K562 (cell line): ENCODE measurements around the gene DRAXIN. TPM values are rescaled to one million over a fixed set of nuclear protein-coding genes. Genes with fewer than 3 reads are reported as not detected.

Source experiments
- BDP1 ChIP-seq: IDR thresholded peaks from 3 replicates; pipeline ENCODE4 v1.6.1; 2011; ENCODE audit not compliant: insufficient read length, insufficient read depth
- DACH1 ChIP-seq: fragments of 450-650 bp; IDR thresholded peaks from 2 replicates; pipeline ENCODE4 v1.6.1; 2018; ENCODE audit not compliant: partially characterized antibody
- KAT7 ChIP-seq: sonication (generic); formaldehyde crosslinking; IDR thresholded peaks from 2 replicates; pipeline ENCODE4 v1.8.0; 2022; ENCODE audit warnings: missing genetic modification reagents, mild to moderate bottlenecking, borderline replicate concordance
- NFIC ChIP-seq: fragments of 450-650 bp; IDR thresholded peaks from 2 replicates; pipeline ENCODE4 v1.6.1; 2017; ENCODE audit warnings: mild to moderate bottlenecking, inconsistent platforms
- RAD21 ChIP-seq, 2 experiments: fragments of 250-450 bp in 1 of 2; fragments of 450-650 bp in 1 of 2; sonication (Bioruptor Pico) in 1 of 2; formaldehyde crosslinking in 1 of 2; IDR thresholded peaks in 1 of 2; conservative IDR thresholded peaks in 1 of 2; 2 replicates each; pipeline versions ENCODE4 v1.4.0 to v1.8.0; 2020 to 2022; ENCODE audit warnings: mild to moderate bottlenecking in 2 of 2, moderate library complexity in 1 of 2
- RAD51 ChIP-seq: fragments of 450-650 bp; IDR thresholded peaks from 2 replicates; pipeline ENCODE4 v1.7.1; 2016; ENCODE audit warnings: low read depth, mild to moderate bottlenecking, borderline replicate concordance
- ZFP30 ChIP-seq: fragments of 250-450 bp; sonication (Bioruptor Pico); IDR thresholded peaks from 2 replicates; pipeline ENCODE4 v1.8.0; 2022; ENCODE audit warnings: moderate library complexity, mild to moderate bottlenecking, inconsistent platforms, borderline replicate concordance
- polyA plus RNA-seq, 8 experiments: library from polyadenylated mRNA; depleted of rRNA in 4 of 8; stranded (reverse) in 5 of 8; unstranded in 3 of 8; fragments of >200 nt; fragmentation: Nextera tagmentation in 2 of 8; fragmentation: Illumina TruSeq in 1 of 8; extraction: Ambion mirVana in 2 of 8; extraction: Trizol in 1 of 8; gene quantifications; 2 replicates each; pipeline versions ENCODE4 v1.2.1 to v1.2.3, GENCODE V29; 2011 to 2014; ENCODE audit warnings: inconsistent platforms in 1 of 8, missing spikeins in 1 of 8
- total RNA-seq, 7 experiments: library from RNA; depleted of rRNA in 6 of 7; stranded (reverse); fragments of >200 nt in 6 of 7; fragmentation: Illumina TruSeq in 2 of 7; extraction: Trizol in 2 of 7; gene quantifications; 2 replicates each; pipeline versions ENCODE4 v1.2.1 to v1.2.3, GENCODE V29; 2011 to 2021; ENCODE audit warnings: low replicate concordance in 1 of 7
- TF ChIP-seq, protein P1 (sequence below): fragments of 450-650 bp; IDR thresholded peaks from 2 replicates; pipeline ENCODE4 v1.6.1; 2018; ENCODE audit not compliant: partially characterized antibody
- TF ChIP-seq, protein P2 (sequence below), 2 experiments: IDR thresholded peaks; 2 replicates each; pipeline ENCODE4 v1.6.1; 2011; ENCODE audit warnings: borderline replicate concordance in 1 of 2, control low read depth in 1 of 2, low read depth in 1 of 2, low read length in 1 of 2, mild to moderate bottlenecking in 1 of 2, mixed read lengths in 1 of 2, moderate library complexity in 1 of 2; ENCODE audit not compliant: insufficient read depth in 1 of 2, insufficient read length in 1 of 2, poor library complexity in 1 of 2, severe bottlenecking in 1 of 2; ENCODE audit errors: extremely low read depth in 1 of 2
- TF ChIP-seq, protein P3 (sequence below): sonication (generic); formaldehyde crosslinking; IDR thresholded peaks from 2 replicates; pipeline ENCODE4 v1.9.0; 2022; ENCODE audit warnings: mild to moderate bottlenecking, missing genetic modification reagents
- TF ChIP-seq, protein P4 (sequence below), 2 experiments: fragments of 450-650 bp; formaldehyde crosslinking in 1 of 2; IDR thresholded peaks; 2 replicates each; pipeline versions ENCODE4 v1.4.0 to v1.6.1; 2014 to 2020; ENCODE audit warnings: mild to moderate bottlenecking in 2 of 2, borderline replicate concordance in 1 of 2, low read depth in 1 of 2

Gene DRAXIN
- total and polyA plus RNA-seq, 9 of the 15 experiments (the other 6 are each of a cell fraction or from before 2014, with no cell fraction given) = 0.01 to 0.04 (median 0.01) TPM; not detected in 6

DNA sequence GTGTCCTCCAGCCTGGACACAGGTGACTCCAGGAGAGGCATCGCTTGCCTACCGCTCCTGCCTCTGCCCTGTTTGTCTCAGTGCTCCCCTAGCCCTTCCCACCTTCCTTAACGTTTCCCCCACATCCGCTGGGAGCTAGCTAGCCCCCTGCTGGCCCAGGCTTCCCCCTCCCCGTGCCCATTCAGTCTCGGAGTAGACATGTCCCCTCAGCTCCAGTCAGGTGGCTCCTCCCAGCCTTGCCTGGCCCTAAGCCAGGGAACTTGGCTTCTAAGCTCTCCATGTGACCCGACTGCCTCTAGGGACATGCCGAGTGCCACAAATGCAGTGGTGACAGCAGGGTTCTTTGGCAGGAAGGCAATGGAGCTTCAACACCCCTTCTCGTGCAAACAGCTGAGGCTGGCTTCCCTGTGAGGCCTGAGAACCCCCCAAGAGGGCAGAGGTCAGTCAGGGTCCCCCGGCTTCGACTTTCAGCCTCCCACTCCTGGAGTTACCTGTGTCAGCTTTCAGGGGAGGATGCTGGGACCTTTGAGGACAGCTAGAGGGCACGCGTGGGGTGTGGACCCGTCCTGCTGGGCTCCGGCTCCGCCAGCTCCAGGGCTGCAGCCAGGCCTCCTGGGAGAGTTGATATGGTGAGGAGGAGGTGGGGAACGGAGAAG, 16.2 kb downstream of the DRAXIN start (continued):
- TF ChIP-seq NFIC (peak; percentile 97), ZFP30 (CRISPR knock-in tag) (no peak), KAT7 (CRISPR knock-in tag) (0 out of 2 replicates have a peak, but pooled peaks have one; percentile 6), DACH1 (no peak), BDP1 (no peak), RAD51 (peak; percentile 80), RAD21 (CRISPR knock-in tag; conservative IDR thresholded peaks at IDR 0.05 in 1 of 2, IDR thresholded peaks at IDR 0.05 in 1 of 2) (0 out of 4 replicates have a peak, but pooled peaks of 1 of the 2 experiments have one; percentile 0)
- TF ChIP-seq, protein P1, sequence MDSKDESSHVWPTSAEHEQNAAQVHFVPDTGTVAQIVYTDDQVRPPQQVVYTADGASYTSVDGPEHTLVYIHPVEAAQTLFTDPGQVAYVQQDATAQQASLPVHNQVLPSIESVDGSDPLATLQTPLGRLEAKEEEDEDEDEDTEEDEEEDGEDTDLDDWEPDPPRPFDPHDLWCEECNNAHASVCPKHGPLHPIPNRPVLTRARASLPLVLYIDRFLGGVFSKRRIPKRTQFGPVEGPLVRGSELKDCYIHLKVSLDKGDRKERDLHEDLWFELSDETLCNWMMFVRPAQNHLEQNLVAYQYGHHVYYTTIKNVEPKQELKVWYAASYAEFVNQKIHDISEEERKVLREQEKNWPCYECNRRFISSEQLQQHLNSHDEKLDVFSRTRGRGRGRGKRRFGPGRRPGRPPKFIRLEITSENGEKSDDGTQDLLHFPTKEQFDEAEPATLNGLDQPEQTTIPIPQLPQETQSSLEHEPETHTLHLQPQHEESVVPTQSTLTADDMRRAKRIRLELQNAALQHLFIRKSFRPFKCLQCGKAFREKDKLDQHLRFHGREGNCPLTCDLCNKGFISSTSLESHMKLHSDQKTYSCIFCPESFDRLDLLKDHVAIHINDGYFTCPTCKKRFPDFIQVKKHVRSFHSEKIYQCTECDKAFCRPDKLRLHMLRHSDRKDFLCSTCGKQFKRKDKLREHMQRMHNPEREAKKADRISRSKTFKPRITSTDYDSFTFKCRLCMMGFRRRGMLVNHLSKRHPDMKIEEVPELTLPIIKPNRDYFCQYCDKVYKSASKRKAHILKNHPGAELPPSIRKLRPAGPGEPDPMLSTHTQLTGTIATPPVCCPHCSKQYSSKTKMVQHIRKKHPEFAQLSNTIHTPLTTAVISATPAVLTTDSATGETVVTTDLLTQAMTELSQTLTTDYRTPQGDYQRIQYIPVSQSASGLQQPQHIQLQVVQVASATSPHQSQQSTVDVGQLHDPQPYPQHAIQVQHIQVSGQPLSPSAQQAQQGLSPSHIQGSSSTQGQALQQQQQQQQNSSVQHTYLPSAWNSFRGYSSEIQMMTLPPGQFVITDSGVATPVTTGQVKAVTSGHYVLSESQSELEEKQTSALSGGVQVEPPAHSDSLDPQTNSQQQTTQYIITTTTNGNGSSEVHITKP = peak; percentile 84
- TF ChIP-seq, protein P2, sequence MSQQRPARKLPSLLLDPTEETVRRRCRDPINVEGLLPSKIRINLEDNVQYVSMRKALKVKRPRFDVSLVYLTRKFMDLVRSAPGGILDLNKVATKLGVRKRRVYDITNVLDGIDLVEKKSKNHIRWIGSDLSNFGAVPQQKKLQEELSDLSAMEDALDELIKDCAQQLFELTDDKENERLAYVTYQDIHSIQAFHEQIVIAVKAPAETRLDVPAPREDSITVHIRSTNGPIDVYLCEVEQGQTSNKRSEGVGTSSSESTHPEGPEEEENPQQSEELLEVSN (IDR thresholded peaks at IDR 0.05; ENCODE audit: borderline replicate concordance in 1 of 2, extremely low read depth in 1 of 2, insufficient read depth in 1 of 2, insufficient read length in 1 of 2, low read depth in 1 of 2, low read length in 1 of 2, poor library complexity in 1 of 2, severe bottlenecking in 1 of 2) = peak in 1 of 2 experiments; percentile 32
- TF ChIP-seq, protein P3, sequence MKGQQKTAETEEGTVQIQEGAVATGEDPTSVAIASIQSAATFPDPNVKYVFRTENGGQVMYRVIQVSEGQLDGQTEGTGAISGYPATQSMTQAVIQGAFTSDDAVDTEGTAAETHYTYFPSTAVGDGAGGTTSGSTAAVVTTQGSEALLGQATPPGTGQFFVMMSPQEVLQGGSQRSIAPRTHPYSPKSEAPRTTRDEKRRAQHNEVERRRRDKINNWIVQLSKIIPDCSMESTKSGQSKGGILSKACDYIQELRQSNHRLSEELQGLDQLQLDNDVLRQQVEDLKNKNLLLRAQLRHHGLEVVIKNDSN (CRISPR knock-in tag) = peak; percentile 88
- TF ChIP-seq, protein P4, sequence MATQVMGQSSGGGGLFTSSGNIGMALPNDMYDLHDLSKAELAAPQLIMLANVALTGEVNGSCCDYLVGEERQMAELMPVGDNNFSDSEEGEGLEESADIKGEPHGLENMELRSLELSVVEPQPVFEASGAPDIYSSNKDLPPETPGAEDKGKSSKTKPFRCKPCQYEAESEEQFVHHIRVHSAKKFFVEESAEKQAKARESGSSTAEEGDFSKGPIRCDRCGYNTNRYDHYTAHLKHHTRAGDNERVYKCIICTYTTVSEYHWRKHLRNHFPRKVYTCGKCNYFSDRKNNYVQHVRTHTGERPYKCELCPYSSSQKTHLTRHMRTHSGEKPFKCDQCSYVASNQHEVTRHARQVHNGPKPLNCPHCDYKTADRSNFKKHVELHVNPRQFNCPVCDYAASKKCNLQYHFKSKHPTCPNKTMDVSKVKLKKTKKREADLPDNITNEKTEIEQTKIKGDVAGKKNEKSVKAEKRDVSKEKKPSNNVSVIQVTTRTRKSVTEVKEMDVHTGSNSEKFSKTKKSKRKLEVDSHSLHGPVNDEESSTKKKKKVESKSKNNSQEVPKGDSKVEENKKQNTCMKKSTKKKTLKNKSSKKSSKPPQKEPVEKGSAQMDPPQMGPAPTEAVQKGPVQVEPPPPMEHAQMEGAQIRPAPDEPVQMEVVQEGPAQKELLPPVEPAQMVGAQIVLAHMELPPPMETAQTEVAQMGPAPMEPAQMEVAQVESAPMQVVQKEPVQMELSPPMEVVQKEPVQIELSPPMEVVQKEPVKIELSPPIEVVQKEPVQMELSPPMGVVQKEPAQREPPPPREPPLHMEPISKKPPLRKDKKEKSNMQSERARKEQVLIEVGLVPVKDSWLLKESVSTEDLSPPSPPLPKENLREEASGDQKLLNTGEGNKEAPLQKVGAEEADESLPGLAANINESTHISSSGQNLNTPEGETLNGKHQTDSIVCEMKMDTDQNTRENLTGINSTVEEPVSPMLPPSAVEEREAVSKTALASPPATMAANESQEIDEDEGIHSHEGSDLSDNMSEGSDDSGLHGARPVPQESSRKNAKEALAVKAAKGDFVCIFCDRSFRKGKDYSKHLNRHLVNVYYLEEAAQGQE (IDR thresholded peaks at IDR 0.05; ENCODE audit: borderline replicate concordance) = peak; percentile 17; the same call in 1 of the 2 replicates
- TF ChIP-seq, protein P4 (CRISPR knock-in tag; IDR thresholded peaks at IDR 0.05; ENCODE audit: low read depth) = no peak
